ENCODE measurements around the gene SMC2. TPM values are rescaled to one million over a fixed set of nuclear protein-coding genes. Genes with fewer than 3 reads are reported as not detected.

Gene SMC2
- total and polyA plus RNA-seq, 11 donors = 1.9 to 22.9 (median 14.8) TPM

DNA sequence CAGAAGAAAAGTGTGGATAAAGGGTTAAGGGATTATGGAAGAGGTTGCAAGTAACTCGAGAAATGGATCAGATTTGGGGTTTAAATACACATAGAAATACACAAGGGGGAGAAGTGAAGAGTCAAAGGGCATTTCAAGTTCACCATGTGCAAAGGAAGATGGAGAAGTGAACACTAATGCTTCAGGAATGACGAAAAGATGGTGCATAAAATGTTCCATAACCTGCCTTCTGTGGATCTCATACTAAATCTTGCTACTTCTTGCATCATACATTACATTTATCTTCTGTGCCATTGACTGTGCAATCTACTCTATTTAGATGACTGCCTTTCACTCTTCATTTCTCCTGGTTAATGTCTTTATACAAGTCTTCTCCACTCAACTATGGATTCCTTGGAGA, 5.7 kb upstream of the SMC2 start:
- intact Hi-C loops (cut with DNase I) = no loop called here
- no peak for ATAC-seq
- H3K27ac ChIP-seq = no peak overlapping the region

GRCh38 chr9:104090578-104090977, 3.5 kb upstream of the SMC2 start:
- intact Hi-C loops (cut with DNase I) = loop anchor here in 2 of 10 donors (10.0 kb wide), 1 partner anchor 654 kb away; the partner anchor contains the start of gene NIPSNAP3A (in 2 of the 2)
- 55 to 66% (median 58%) methylated on average over 2 of the region's 2 CpGs for WGBS, 4 donors
- peaks cover 2 to 37% (median 19%) of the 10 kb centered on the region in 12 donors for H3K4me1 ChIP-seq
- no peak for DNase-seq
- no peaks in the 10 kb centered on the region for H3K27me3 ChIP-seq
- H3K4me3 ChIP-seq = peak overlapping the region in 5 of 12 donors; percentile 16 to 41 (median 35)
- H3K36me3 ChIP-seq = no peaks in the 10 kb centered on the region
- H3K9me3 ChIP-seq = no peaks in the 10 kb centered on the region
- no peak for ATAC-seq
- H3K27ac ChIP-seq = peak overlapping the region in 4 of 12 donors; percentile 86 to 97 (median 92)
- TF ChIP-seq POLR2A (IDR thresholded peaks at IDR 0.05) = no peak
- TF ChIP-seq CTCF (IDR thresholded peaks at IDR 0.05) = no peak

More for the DNA sequence above, 5.7 kb upstream of the SMC2 start:
- no peak for TF ChIP-seq POLR2A (IDR thresholded peaks at IDR 0.05)
- no peak for TF ChIP-seq CTCF (IDR thresholded peaks at IDR 0.05)
- no peak overlapping the region for H3K4me3 ChIP-seq
- H3K9me3 ChIP-seq = no peaks in the 10 kb centered on the region
- WGBS, 4 donors = 69 to 80% (median 75%) methylated on average over 2 of the region's 2 CpGs
- H3K4me1 ChIP-seq = peaks cover 2 to 27% (median 14%) of the 10 kb centered on the region in 12 donors
- no peak for DNase-seq
- no peaks in the 10 kb centered on the region for H3K36me3 ChIP-seq
- H3K27me3 ChIP-seq = no peaks in the 10 kb centered on the region

DNA sequence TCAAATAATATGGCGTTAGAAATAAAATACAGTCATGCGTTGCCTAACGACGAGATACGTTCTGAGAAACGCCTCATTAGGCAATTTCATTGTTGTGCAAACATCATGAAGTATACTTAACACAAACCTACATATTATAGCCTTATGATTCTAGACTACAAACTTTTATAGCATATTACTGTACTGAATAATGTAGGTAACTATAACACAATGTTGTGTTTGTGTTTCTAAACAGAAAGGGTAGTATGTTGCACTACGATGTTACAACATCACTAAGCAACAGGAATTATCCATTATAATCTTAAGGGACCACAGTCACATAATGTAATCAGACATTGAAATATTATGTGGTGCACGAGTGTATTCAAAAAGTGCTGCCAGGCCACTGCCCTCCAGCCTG, 3.0 kb upstream of the SMC2 start:
- Histone ChIP-seq H3K27me3 (no peaks in the 10 kb centered on the region), H3K27ac (peak overlapping the region; percentile 57 to 98 (median 90)), H3K4me3 (peak overlapping the region in 10 of 12 donors; percentile 16 to 41 (median 36)), H3K4me1 (peaks cover 2 to 38% (median 19%) of the 10 kb centered on the region in 12 donors), H3K9me3 (no peaks in the 10 kb centered on the region), H3K36me3 (no peaks in the 10 kb centered on the region)
- intact Hi-C loops (cut with DNase I) = loop anchor here in 2 of 10 donors (10.0 kb wide), 1 partner anchor 654 kb away; the partner anchor contains the start of gene NIPSNAP3A (in 2 of the 2)
- TF ChIP-seq CTCF (IDR thresholded peaks at IDR 0.05) = no peak
- no peak for TF ChIP-seq POLR2A (IDR thresholded peaks at IDR 0.05)
- DNase-seq (no peak), ATAC-seq (no peak)
- WGBS, 4 donors = 68 to 72% (median 71%) methylated on average over 8 of the region's 8 CpGs

DNA sequence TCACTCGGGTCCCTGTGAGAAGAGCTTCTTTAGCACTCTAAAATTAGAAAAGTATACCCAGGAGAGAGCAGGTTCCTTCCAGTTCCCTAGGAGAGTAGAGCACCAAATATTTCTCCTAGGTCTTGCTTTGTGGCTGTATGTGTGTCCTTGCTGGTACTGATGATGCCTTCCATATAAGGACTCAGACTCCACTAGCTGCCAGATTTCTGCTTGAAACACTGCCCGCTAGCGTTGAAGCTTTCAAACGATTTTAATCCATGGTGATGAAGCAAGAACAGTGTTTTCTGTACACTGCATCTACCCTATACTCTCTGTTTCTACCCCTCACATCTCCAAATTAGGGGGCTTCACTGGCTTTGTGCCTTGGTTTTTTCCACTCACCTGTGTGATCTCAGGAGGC, 2.4 kb upstream of the SMC2 start:
- Histone ChIP-seq H3K27me3 (no peaks in the 10 kb centered on the region), H3K4me3 (peak overlapping the region in 10 of 12 donors; percentile 16 to 41 (median 36)), H3K9me3 (no peaks in the 10 kb centered on the region), H3K4me1 (peaks cover 2 to 38% (median 19%) of the 10 kb centered on the region in 12 donors), H3K36me3 (no peaks in the 10 kb centered on the region), H3K27ac (peak overlapping the region; percentile 57 to 99 (median 92))
- ATAC-seq = peak; percentile 27 to 62 (median 56)
- peak in 4 of 5 donors; percentile 24 to 53 (median 36) for DNase-seq
- 8 to 19% (median 15%) methylated on average over 4 of the region's 4 CpGs for WGBS, 4 donors
- intact Hi-C loops (cut with DNase I) = loop anchor here in 2 of 10 donors (10.0 kb wide), 1 partner anchor 653 kb away; the partner anchor contains the start of gene NIPSNAP3A (in 2 of the 2)
- TF ChIP-seq CTCF (IDR thresholded peaks at IDR 0.05) = peak; percentile 18 to 60 (median 38)
- TF ChIP-seq POLR2A (IDR thresholded peaks at IDR 0.05) = no peak

All from heart left ventricle (tissue), 16 donors.